ENCODE data around the gene ETV7.
"Not testable (repeated sequence)": the region's sequence is repeated elsewhere in the genome, so short reads cannot be mapped to it uniquely, and the experiment has no call there.

The ETV7 gene

DNA sequence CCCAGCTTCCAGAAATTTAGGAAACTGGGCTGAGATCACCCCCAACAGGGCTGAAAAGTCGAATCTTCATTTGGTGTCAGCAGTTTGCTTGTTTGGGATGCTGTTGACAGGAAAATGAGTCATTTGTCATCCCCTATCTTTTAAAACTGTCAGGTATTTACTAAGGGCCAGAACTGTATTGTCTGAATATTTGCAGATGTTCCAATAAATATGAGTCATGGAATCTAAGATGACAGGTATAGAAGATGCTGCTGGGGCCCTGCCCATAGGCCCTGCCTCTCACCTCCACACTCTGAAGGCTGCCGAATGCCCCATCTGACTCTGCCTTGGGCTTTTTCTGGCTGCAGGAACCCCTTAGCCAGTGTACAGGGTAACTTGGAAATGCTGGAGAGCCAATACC lies 3.9 kb downstream of the ETV7 start:
- no peak for DNase-seq (ENCODE audit: low spot score)

DNA sequence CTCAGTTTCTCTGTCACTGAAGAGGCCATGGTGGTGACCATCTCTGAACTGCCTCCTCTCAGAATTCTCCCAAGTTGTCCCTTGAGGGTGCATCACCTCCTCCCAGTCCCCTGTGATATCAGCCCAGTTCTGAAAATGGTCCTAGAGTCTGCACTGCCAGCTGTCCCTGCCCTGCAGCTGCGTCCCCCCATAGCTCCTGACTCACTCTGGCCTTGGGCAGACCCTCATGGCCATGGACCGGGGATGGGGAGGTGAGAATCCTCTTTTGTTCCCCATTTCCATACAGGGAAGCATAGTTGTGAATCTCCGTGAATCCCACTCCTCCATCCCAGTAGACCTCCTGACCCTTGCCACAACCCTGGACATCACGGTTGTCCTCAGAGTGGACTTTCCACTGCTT lies 4.5 kb downstream of the ETV7 start:
- no peak for DNase-seq (ENCODE audit: low spot score)

DNA sequence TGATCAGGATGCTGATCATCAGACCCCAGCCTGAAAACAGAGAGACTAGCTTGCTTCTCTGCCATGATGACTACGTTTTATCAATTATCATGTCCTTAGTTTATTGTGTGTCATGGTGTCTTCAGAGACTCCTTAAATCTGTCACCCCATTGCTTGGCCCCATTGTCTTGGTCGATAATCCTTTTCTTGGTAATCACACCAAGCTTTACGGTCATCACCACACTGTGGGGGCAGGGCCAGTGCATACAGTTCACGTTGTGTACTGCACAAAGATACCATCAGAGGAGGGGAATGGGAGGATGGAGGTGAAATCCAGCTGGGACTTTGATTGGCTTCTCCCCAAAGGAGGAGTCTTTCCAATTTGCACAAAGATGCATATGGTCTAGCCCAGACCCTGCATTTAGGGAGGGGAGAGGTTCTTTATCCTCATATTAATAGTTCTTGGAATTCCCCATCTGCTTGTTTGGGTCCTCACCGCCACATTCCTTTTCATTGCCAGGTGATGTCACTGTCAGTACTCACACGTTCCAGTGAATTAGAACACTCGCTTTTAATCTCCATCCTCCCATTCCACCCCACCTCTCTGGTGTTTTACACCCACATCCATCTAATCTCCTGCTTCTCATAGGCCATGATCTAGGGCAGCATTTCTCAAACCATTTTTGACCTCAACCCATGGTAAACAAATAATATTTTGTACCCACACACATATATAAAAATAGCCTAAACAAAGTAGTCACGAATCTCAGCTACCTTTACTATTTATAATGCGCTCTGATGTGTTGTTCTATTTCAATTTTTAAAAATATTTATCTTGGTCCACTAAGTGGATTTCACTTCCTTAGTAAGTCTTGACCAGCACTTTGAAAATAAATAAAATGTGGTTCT lies 5.7 kb downstream of the ETV7 start:
- no peak for DNase-seq (ENCODE audit: low spot score)

DNA sequence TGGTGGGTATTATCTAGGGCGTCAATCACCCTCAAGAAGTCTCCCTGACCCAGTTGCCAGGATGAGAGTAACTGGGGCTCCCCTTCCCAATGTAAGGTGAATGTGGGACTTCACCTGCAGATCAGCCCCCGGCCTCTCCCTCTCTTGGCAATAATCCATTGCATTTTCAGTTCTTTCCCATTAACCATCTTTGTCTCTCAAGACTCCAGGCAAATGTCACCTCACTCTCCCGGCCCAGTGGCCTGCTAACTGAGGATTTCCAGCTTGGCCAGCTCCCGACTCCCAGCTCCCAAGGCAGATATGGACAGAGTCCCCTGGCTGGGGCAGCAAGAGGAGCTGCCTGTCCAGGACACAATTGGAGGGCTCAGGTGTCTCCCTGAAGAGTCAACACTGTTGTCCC lies 7.3 kb downstream of the ETV7 start:
- DNase-seq (ENCODE audit: low spot score) = no peak

DNA sequence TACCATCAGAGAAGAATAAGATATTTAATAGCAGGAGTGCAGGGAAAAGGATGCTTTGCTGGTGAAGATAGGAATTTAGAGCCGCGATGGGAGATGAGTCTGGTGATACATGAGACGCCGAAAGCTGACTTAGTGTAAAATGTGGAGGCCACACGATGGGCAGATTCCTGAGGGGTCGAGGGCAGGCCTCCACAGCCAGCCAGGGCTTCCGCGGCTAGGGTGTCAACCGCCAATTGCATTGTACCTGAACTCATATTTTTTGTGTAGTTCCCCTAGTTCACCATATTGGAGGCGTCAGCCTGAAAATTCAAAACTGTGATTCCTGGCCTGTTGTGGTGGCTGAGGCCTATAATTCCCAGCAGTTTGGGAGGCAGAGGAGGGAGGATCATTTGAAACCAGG lies 8.5 kb downstream of the ETV7 start:
- DNase-seq (ENCODE audit: low spot score) = no peak

DNA sequence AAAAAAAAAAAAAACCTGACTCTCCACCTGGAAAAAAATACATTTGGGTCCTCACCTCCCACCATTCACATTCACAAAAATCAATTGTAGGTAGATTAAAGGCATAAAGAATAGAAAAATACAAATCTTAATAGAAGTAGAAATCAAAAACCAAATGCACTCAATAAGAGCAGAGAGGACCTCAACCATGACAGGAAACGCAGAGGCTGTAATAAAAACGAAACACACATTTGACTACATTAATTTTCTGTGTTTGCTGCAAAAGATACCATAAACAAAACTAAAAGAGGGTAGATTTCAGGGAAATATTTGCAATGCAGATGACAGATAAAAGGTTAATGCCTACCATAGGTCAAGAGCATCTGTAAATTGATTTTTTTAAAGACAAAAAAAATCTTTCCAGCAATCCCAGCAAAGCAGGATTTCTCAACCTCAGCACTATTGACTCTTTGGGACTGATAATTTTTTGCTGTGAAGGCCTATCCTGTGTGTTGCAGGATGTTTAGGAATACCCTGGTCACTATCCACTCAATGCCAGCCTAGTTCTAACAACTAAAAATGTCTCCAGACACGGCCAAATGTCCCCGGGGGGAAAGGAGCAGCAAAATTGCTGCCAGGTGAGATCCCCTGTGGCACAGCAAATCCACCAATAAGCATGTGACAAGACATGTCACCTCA lies 9.1 kb downstream of the ETV7 start:
- DNase-seq (ENCODE audit: low spot score) = no peak

DNA sequence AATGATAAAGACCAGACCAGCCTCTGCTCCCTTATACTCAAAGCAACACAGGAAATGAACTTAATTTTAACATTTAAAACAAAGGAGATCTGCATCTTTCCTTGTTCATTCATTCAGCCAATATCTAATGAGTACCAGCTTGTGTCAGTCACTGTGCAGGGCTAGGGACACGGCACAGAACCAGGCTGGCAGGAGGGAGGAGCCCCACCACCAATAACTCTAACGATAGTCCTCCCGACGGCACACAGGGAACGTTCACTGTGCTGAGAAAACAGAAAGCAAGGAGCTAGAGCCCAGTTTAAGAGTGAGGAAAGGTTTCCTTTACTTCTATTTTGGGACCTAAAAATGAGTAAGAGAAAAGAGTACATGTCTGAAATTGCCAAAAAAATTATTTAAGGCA lies 9.9 kb downstream of the ETV7 start:
- DNase-seq (ENCODE audit: low spot score) = no peak

DNA sequence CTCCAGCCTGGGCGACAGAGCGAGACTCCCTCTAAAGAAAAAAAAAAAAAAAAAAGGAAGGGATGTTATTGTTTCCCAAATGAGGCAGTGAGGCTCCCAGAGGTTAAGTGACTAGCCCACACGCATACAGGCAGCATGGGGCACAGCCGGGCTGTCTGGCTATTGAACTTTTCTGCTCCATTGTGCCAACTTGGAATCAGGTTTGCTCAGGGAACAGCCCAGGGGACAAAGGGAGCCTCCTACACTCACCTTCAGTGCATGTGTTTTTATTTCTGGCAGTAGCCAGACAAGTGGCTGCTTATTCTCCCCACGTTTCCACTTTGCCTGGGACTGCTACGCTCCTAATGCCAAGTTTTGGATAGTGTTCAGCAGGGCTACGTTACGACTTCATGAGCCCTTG lies 10.7 kb downstream of the ETV7 start:
- DNase-seq (ENCODE audit: low spot score) = no peak

DNA sequence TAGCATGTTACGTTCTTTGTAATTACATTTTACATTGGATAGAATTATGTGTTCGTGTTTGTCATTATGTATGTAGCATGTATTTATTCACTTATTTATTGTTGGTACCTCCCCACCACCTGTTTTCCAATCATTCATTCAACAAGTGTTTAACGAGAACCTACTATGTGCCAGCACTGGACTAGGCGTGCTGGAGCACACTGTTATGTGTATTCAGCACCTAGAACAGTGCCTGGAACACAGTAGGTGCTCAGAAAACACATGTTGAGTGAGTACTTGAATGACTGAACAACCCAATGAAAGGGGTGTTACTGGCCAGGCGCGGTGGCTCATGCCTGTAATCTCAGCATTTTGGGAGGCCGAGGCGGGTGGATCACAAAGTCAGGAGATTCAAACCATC lies 11.3 kb downstream of the ETV7 start:
- DNase-seq (ENCODE audit: low spot score) = no peak

DNA sequence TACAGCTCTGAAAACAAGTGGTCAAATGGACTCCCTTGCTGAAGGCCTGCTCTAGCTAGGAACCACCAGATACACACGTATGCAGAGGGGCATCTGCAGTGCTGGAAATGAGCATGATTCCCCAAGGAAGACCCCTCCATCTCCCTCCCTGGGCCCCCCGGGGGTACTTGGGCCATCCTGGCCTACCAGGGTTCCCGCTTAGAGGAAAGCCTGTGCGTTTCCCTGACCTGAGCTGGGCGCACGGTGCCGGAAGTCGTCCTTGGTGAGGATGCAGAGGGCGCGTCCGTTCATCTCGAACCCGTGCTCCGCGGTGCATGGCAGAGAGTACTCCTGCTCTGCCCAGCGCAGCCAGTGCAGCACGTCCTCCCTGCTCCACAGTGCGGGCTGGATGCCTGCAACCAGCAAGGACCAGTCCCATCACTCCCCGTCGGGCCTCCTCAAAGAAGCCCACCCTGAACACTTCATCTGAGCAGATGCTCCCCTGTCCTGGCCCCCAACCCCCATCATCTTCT lies 11.8 kb downstream of the ETV7 start:
- DNase-seq (ENCODE audit: low spot score) = no peak

DNA sequence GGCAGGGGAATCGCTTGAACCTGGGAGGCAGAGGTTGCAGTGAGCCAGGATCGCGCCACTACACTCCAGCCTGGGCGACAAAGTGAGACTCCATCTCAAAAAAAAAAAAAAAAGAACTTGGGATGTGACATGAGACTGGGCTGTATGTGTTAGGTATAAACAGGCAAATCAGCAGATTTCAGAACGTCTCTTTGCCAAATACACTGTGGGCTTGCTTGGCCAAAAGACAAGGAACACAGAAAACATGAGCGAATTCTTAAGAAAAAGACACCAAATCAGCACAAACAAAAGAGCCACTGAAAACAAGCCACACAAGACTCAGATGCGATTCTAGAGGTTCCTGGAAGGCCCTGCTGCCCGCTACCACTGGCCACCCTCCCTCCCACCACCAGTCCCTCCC lies 12.5 kb downstream of the ETV7 start:
- DNase-seq (ENCODE audit: low spot score) = no peak

DNA sequence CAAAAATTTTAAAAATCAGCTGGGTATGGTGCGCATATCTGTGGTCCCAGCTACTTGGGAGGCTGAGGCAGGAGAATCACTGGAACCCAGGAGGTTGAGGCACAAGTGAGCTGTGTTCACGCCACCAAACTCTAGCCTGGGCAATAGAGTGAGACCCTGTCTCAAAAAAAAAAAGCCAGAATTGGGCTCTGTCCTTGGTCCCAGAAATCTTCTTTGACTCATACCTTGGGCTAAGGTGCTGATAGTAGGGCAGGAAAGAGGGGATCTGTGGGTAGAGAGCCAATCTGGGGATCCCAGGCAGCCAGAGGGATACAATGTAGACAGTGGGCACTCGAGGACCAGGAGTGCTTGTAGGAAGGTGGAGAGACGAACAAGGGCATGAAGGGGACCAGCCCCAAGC lies 13.3 kb downstream of the ETV7 start:
- DNase-seq (ENCODE audit: low spot score) = no peak

DNA sequence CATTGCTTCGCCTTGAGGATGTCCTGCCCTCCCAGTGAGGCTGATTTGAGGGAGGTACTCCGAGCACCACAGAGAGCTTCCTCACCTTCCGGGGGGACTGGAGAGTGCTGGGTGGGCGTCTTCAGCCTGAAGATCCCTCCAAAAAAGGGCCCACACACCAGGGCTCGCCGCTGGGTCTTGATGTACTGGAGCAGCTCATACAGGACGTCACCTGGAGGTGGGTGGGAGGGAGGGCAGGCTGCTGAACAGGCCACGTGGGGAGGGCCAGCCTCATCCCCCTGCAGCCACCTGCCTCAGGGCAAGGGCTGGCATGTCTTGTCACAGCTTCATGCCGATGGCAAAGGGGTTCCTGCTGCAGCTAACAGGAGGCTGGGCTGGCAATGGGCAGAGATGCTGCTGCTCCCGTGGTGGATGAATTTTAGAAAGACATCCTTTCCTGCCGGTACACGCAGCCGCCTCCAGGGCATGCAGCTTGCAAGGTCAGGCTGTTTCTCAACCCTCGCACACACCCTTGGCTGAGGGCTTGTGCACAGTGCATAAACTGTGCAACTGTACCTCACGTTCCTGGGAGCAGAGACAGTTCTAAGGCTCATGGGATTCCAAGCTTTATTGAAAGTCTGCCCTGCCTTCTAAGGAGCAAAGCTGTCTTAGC lies 14.0 kb downstream of the ETV7 start:
- no peak for DNase-seq (ENCODE audit: low spot score)

DNA sequence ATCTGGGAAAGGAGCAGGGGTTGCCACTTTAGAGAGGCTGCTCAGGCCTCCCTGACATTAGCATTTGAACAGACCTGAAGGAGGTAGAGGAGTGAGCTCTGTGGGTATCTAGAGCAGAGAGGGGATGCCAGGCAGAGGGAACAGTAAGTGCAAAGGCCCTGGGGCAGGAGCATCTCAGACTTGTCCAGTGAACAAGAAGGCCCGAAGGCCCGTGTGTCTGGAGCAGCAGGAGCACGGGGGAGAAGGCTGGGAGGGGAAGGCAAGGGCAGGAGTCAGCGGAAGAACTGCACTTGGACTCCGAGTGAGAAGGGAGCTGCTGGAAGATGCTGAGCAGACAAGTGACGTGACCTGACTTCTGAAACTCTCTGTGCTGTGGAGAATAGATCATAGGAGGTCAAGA lies 15.4 kb downstream of the ETV7 start:
- no peak for DNase-seq (ENCODE audit: low spot score)

DNA sequence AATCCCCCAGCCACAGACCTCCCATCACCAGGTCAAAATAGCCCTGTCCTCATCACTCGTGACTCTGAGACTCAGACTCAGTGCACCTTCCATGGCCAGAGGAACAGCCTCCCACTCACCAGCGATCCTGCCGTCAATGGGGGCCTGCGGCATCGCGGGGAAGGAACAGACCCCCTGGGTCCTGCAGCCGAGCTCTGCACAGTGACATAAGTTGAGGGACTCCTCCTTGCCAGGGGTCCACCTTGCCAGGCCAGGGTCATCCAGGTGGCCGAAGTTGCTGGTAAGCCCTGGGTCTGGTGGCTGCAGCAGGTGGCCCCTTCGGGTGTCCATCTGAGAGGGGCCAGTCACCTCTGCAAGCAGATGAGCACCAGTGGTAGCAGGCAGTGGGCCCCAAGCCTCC lies 16.3 kb downstream of the ETV7 start:
- no peak for DNase-seq (ENCODE audit: low spot score)

DNA sequence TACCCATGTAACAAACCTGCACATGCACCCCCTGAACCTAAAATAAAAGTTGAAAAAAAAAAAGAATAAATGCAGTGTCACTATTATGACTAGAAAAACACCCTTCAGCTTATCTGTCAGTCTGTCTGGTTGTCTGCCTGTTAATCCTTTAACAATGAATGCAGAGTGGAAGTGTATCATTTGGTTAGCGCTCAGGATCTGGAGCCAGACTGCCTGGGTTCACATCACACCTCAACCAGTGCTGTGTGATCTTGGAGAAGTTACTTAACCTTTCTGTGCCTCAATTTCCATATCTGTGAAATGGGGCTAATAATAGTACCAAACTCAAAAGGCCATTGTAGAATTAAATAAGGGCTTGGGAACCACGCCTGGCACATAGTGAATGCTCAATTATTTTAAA lies 16.8 kb downstream of the ETV7 start:
- no peak for DNase-seq (ENCODE audit: low spot score)

DNA sequence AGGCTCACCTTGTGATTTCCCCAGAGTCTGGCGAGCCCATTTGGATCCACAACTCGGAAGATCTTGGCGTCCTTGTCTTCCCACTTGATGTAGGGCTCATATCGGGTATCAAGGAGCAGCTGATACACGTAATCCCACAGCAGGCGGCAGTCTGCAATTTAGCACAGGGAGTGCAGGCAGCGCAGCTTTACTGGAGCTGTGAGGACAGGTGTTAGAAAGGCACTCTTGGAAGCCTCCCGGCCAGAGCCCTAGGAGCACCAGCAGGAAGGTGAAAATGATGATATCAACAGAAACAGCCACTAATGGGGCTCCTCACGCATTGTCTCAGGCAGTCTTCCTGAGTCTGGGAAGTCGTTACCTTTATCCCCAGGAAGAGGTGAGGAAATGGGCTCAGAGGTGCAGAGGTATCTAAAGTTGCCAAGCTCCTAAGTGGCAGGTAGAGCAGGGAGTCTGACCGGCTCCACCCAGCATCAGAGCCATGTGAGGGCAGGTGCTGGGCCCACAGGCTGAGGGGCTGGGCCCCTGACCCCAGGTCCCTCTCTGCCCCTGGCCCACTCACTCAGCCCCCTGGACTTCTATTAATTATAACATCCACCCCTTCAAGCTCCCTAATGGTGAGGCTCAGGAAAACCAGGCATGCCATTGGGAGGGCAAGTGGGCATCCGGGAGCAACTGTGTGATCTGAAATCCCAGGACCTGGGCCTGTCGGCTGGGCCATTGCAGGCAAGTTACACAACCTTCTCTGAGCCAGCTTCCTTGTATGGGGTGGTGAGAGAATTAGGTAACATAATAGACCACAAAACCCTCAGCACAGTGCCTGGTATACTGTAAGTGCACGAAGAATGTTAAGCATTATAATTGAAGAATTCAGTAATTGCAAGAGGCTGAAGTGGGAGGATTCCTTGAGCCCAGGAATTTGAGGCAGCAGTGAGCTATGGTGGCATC lies 18.3 kb downstream of the ETV7 start:
- DNase-seq (ENCODE audit: low spot score) = no peak

DNA sequence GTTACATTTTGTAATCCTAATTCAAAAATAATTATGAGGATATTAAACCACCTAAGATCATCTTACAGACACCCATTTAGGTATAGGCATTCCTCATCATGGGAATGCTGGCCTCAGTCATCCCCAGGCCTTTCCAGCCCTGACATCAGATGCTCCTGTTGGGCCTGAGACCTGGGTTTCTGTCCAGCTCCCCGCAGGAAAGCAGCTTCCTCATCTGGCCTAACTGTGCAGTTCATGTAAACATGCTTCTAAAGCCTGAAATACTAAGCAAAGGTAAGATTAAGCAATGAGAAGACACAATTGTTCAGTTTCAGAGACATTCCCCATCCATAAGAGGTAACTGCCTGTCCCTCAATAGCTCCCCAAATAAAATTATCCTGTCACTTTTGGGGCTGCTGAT lies 19.0 kb downstream of the ETV7 start:
- no peak for DNase-seq (ENCODE audit: low spot score)

DNA sequence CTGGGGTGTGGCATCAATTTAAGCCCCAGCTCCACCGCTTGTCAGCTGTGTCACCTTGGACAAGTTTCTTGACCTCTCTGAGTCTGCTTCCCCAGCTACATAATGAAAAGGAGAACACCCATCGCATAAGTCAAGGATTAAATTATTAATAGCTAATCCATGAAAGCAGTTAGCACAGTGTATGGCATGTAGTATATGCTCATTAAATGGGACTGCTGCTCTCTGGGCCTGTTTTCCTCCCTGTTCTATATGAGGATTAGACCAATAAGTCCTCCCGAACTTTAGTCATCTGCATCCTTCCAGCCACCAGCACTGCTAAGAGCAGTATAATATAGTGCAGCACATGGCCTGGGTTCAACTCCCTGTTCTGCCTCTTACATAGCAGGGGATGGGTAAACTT lies 19.7 kb downstream of the ETV7 start:
- no peak for DNase-seq (ENCODE audit: low spot score)

DNA sequence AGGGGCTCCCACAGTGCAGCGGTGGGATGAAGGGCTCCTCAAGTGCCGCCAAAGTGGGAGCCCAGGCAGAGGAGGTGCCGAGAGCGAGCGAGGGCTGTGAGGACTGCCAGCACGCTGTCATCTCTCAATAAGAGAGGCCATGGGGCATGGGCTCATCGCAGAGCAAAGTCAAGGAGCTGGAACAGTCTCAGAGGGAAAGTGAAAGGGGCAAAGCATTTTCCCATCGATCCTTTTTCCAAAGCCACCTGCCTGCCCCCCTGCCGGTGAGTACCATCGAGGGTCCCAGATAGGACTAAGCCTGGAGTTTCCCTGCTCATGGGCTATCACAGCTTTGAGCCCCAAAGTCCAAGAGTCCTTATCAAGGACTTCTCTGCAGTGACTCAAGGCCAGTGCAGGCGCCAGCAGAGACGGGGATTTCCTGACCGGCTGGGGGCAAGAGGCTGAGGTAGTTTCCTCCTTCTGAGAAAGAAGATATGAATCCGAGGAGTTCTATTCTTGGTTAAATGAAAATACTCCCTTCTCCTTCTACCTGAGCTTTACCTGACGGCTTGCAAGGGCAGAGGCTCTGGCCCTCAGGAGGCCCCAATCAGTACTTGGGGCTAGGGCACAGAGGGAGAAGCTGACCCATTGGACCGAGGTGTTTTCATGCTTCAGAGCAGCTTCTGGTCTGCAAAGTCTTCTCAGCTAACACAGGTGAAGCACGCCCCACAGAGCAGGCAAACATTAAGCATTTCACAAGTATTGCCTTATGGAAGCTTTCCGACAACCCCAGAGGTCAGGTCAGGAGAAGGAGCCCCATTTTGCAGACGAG lies 22.6 kb downstream of the ETV7 start:
- DNase-seq (ENCODE audit: low spot score) = peak; percentile 21

DNA sequence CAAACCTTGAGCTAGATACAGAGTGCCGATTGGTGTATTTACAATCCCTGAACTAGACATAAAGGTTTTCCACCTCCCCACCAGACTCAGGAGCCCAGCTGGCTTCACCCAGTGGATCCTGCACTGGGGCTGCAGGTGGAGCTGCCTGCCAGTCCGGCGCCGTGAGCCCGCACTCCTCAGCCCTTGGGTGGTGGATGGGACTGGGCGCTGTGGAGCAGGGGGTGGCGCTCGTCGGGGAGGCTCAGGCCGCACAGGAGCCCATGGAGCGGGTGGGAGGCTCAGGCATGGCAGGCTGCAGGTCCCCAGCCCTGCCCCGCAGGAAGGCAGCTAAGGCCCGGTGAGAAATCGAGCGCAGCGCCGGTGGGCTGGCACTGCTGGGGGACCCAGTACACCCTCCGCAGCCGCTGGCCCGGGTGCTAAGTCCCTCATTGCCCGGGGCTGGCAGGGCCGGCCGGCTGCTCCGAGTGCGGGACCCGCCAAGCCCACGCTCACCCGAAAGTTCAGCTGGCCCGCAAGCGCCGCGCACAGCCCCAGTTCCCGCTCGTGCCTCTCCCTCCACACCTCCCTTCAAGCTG lies 23.3 kb downstream of the ETV7 start:
- DNase-seq (ENCODE audit: low spot score) = not testable (repeated sequence)
